ENCODE results near the gene HEPHL1.

HEPHL1 gene

GRCh38 chr11:94129512-94130297 is 108.6 kb downstream of the HEPHL1 start:
- FAIRE-seq (peak; percentile 51), DNase-seq (ENCODE audit: insufficient read length, low spot score) (no peak)
- TF ChIP-seq SPI1 (IDR thresholded peaks at IDR 0.05; ENCODE audit: low read depth, low read length) (no peak), POLR2AphosphoS5 (IDR thresholded peaks at IDR 0.05; ENCODE audit: low read depth, low read length) (no peak), PAX5 (IDR thresholded peaks at IDR 0.05; ENCODE audit: insufficient read depth, low read length, severe bottlenecking) (no peak), POLR2A (IDR thresholded peaks at IDR 0.05; ENCODE audit: low read depth, low read length) (no peak)

DNA sequence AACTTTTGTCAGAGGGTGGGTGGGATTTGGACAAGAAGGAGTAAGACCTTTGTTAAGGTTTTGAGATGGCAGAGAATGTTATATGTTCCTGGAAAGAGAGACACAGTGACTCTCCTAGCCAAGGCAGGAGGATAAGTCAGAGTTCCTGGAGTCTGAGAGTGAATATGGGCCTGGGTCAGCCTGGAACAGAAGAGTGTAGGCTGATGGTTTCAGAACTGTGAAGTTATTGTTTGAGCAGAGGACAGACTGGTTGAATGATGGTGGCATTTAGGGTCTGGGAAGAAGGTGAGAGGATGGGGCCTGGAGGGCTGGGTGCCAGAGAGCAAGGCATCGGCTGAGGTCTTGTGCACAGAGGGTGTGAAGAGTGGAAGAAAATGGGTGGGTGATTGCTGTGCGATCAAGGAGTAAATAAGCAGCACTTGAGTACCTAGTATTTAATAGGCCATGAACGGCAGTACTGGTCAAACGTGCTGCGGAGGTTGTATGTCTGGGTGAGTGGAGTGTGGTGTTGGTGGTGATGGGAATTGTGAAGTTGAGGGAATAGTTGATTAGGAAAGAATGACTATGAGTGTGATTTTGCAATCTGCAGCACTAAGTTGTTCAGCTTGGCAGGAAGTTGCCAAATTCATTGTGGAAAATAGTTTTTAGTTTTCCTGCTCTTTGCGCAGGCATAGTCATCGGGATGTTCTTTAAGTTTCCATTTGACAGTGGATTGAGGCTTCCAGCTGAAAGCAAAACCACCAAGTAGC is 109.3 kb downstream of the HEPHL1 start:
- FAIRE-seq: no peak
- no peak for DNase-seq (ENCODE audit: insufficient read length, low spot score)
- TF ChIP-seq SPI1 (IDR thresholded peaks at IDR 0.05; ENCODE audit: low read depth, low read length) (no peak), POLR2AphosphoS5 (IDR thresholded peaks at IDR 0.05; ENCODE audit: low read depth, low read length) (no peak), POU2F2 (IDR thresholded peaks at IDR 0.05; ENCODE audit: low read depth, low read length) (no peak), PAX5 (IDR thresholded peaks at IDR 0.05; ENCODE audit: insufficient read depth, low read length, severe bottlenecking) (no peak), TAF1 (IDR thresholded peaks at IDR 0.05; ENCODE audit: low read depth, low read length) (no peak), POLR2A (IDR thresholded peaks at IDR 0.05; ENCODE audit: low read depth, low read length) (no peak)

GRCh38 chr11:94131047-94131717 is 110.0 kb downstream of the HEPHL1 start:
- FAIRE-seq: no peak

GRCh38 chr11:94131718-94132115 is 110.6 kb downstream of the HEPHL1 start:
- DNase-seq (ENCODE audit: insufficient read length, low spot score) (no peak), FAIRE-seq (no peak)
- no peak for TF ChIP-seq PAX5 (IDR thresholded peaks at IDR 0.05; ENCODE audit: insufficient read depth, low read length, severe bottlenecking)
- no peak for TF ChIP-seq SPI1 (IDR thresholded peaks at IDR 0.05; ENCODE audit: low read depth, low read length)
- no peak for TF ChIP-seq POU2F2 (IDR thresholded peaks at IDR 0.05; ENCODE audit: low read depth, low read length)
- TF ChIP-seq POLR2AphosphoS5 (IDR thresholded peaks at IDR 0.05; ENCODE audit: low read depth, low read length): no peak
- TF ChIP-seq POLR2A (IDR thresholded peaks at IDR 0.05; ENCODE audit: low read depth, low read length): no peak
- TF ChIP-seq TAF1 (IDR thresholded peaks at IDR 0.05; ENCODE audit: low read depth, low read length): no peak

More at GRCh38 chr11:94131047-94131717, 110.0 kb downstream of the HEPHL1 start:
- TF ChIP-seq POLR2AphosphoS5 (IDR thresholded peaks at IDR 0.05; ENCODE audit: low read depth, low read length) (no peak), PAX5 (IDR thresholded peaks at IDR 0.05; ENCODE audit: insufficient read depth, low read length, severe bottlenecking) (no peak), POLR2A (IDR thresholded peaks at IDR 0.05; ENCODE audit: low read depth, low read length) (no peak), SPI1 (IDR thresholded peaks at IDR 0.05; ENCODE audit: low read depth, low read length) (no peak), POU2F2 (IDR thresholded peaks at IDR 0.05; ENCODE audit: low read depth, low read length) (no peak), TAF1 (IDR thresholded peaks at IDR 0.05; ENCODE audit: low read depth, low read length) (no peak)
- no peak for DNase-seq (ENCODE audit: insufficient read length, low spot score)

- DNase-seq (ENCODE audit: insufficient read length, low spot score): no peak
- TF ChIP-seq POLR2A (IDR thresholded peaks at IDR 0.05; ENCODE audit: low read depth, low read length) (no peak), PAX5 (IDR thresholded peaks at IDR 0.05; ENCODE audit: insufficient read depth, low read length, severe bottlenecking) (no peak), TAF1 (IDR thresholded peaks at IDR 0.05; ENCODE audit: low read depth, low read length) (no peak), POU2F2 (IDR thresholded peaks at IDR 0.05; ENCODE audit: low read depth, low read length) (no peak), POLR2AphosphoS5 (IDR thresholded peaks at IDR 0.05; ENCODE audit: low read depth, low read length) (no peak), SPI1 (IDR thresholded peaks at IDR 0.05; ENCODE audit: low read depth, low read length) (no peak)
- no peak for FAIRE-seq
Measured at GRCh38 chr11:94132152-94132558, 111.0 kb downstream of the HEPHL1 start.

- DNase-seq (ENCODE audit: insufficient read length, low spot score): no peak
- no peak for FAIRE-seq
- no peak for TF ChIP-seq POLR2A (IDR thresholded peaks at IDR 0.05; ENCODE audit: low read depth, low read length)
- TF ChIP-seq POU2F2 (IDR thresholded peaks at IDR 0.05; ENCODE audit: low read depth, low read length): no peak
- no peak for TF ChIP-seq PAX5 (IDR thresholded peaks at IDR 0.05; ENCODE audit: insufficient read depth, low read length, severe bottlenecking)
- no peak for TF ChIP-seq TAF1 (IDR thresholded peaks at IDR 0.05; ENCODE audit: low read depth, low read length)
- TF ChIP-seq SPI1 (IDR thresholded peaks at IDR 0.05; ENCODE audit: low read depth, low read length): no peak
- TF ChIP-seq POLR2AphosphoS5 (IDR thresholded peaks at IDR 0.05; ENCODE audit: low read depth, low read length): no peak
Measured at GRCh38 chr11:94132823-94133408, 111.8 kb downstream of the HEPHL1 start.

- TF ChIP-seq PAX5 (IDR thresholded peaks at IDR 0.05; ENCODE audit: insufficient read depth, low read length, severe bottlenecking) (no peak), POLR2AphosphoS5 (IDR thresholded peaks at IDR 0.05; ENCODE audit: low read depth, low read length) (no peak), SPI1 (IDR thresholded peaks at IDR 0.05; ENCODE audit: low read depth, low read length) (no peak), POU2F2 (IDR thresholded peaks at IDR 0.05; ENCODE audit: low read depth, low read length) (no peak), POLR2A (IDR thresholded peaks at IDR 0.05; ENCODE audit: low read depth, low read length) (no peak), TAF1 (IDR thresholded peaks at IDR 0.05; ENCODE audit: low read depth, low read length) (no peak)
- DNase-seq (ENCODE audit: insufficient read length, low spot score) (no peak), FAIRE-seq (no peak)
Measured at GRCh38 chr11:94133752-94134151, 112.6 kb downstream of the HEPHL1 start.

GRCh38 chr11:94134651-94135512 is 113.7 kb downstream of the HEPHL1 start:
- no peak for DNase-seq (ENCODE audit: insufficient read length, low spot score)
- no peak for FAIRE-seq
- TF ChIP-seq SPI1 (IDR thresholded peaks at IDR 0.05; ENCODE audit: low read depth, low read length) (peak; percentile 12; the same call in 1 of the 2 replicates), PAX5 (IDR thresholded peaks at IDR 0.05; ENCODE audit: insufficient read depth, low read length, severe bottlenecking) (no peak)
